HEK293 (cell line): ENCODE measurements around the gene RAD52.

ENCODE experiments used
- BCL11A ChIP-seq: fragments of 450-650 bp; formaldehyde crosslinking; IDR thresholded peaks from 2 replicates; pipeline ENCODE4 v1.5.1; 2016; ENCODE audit warnings: low read depth, missing biosample characterization, missing genetic modification characterization
- KLF16 ChIP-seq: fragments of 450-650 bp; formaldehyde crosslinking; IDR thresholded peaks from 2 replicates; pipeline ENCODE4 v1.5.1; 2017; ENCODE audit warnings: missing biosample characterization, missing genetic modification characterization
- KLF7 ChIP-seq: fragments of 450-650 bp; formaldehyde crosslinking; IDR thresholded peaks from 2 replicates; pipeline ENCODE4 v1.5.1; 2016; ENCODE audit warnings: missing biosample characterization, missing genetic modification characterization, borderline replicate concordance
- MEIS1 ChIP-seq: sonication (generic); formaldehyde crosslinking; IDR thresholded peaks from 2 replicates; pipeline ENCODE4 v1.8.1; 2022; ENCODE audit warnings: missing genetic modification reagents, mild to moderate bottlenecking, borderline replicate concordance
- OSR2 ChIP-seq: fragments of 450-650 bp; formaldehyde crosslinking; IDR thresholded peaks from 2 replicates; pipeline ENCODE4 v1.5.1; 2016; ENCODE audit warnings: missing biosample characterization, missing genetic modification characterization
- PRDM1 ChIP-seq: fragments of 450-650 bp; formaldehyde crosslinking; IDR thresholded peaks from 2 replicates; pipeline ENCODE4; 2016; ENCODE audit warnings: missing biosample characterization, missing genetic modification characterization
- REPIN1 ChIP-seq: fragments of 450-650 bp; formaldehyde crosslinking; IDR thresholded peaks from 2 replicates; pipeline ENCODE4 v1.5.1; 2017; ENCODE audit warnings: missing biosample characterization, missing genetic modification characterization, low read depth
- SALL2 ChIP-seq: fragments of 450-650 bp; formaldehyde crosslinking; IDR thresholded peaks from 2 replicates; pipeline ENCODE4 v1.5.0; 2017; ENCODE audit warnings: missing biosample characterization, mild to moderate bottlenecking, missing genetic modification characterization, borderline replicate concordance
- YY2 ChIP-seq: fragments of 450-650 bp; formaldehyde crosslinking; IDR thresholded peaks from 2 replicates; pipeline ENCODE4 v1.5.1; 2016; ENCODE audit warnings: missing biosample characterization, missing genetic modification characterization
- ZNF138 ChIP-seq: fragments of 450-650 bp; formaldehyde crosslinking; IDR thresholded peaks from 2 replicates; pipeline ENCODE4 v1.5.1; 2016; ENCODE audit warnings: missing biosample characterization, missing genetic modification characterization, borderline replicate concordance
- ZNF16 ChIP-seq: fragments of 450-650 bp; formaldehyde crosslinking; IDR thresholded peaks from 2 replicates; pipeline ENCODE4 v1.5.1; 2016; ENCODE audit warnings: low read depth, missing biosample characterization, missing genetic modification characterization
- ZNF239 ChIP-seq: fragments of 450-650 bp; formaldehyde crosslinking; IDR thresholded peaks from 2 replicates; pipeline ENCODE4 v1.5.1; 2016; ENCODE audit warnings: missing biosample characterization, missing genetic modification characterization
- ZNF26 ChIP-seq: fragments of 450-650 bp; formaldehyde crosslinking; IDR thresholded peaks from 2 replicates; pipeline ENCODE4 v1.5.1; 2016; ENCODE audit warnings: missing biosample characterization, missing genetic modification characterization
- ZNF280D ChIP-seq: fragments of 450-650 bp; formaldehyde crosslinking; IDR thresholded peaks from 2 replicates; pipeline ENCODE4 v1.5.1; 2016; ENCODE audit warnings: missing biosample characterization, missing genetic modification characterization
- ZNF341 ChIP-seq: fragments of 450-650 bp; formaldehyde crosslinking; IDR thresholded peaks from 2 replicates; pipeline ENCODE4; 2016; ENCODE audit warnings: low read depth, missing biosample characterization, missing genetic modification characterization
- ZNF394 ChIP-seq: fragments of 450-650 bp; formaldehyde crosslinking; IDR thresholded peaks from 2 replicates; pipeline ENCODE4 v1.5.1; 2016; ENCODE audit warnings: missing biosample characterization, missing genetic modification characterization, mild to moderate bottlenecking, moderate library complexity, borderline replicate concordance
- ZNF398 ChIP-seq: fragments of 450-650 bp; formaldehyde crosslinking; IDR thresholded peaks from 2 replicates; pipeline ENCODE4 v1.5.1; 2017; ENCODE audit warnings: missing biosample characterization, missing genetic modification characterization
- ZNF510 ChIP-seq: fragments of 450-650 bp; formaldehyde crosslinking; IDR thresholded peaks from 2 replicates; pipeline ENCODE4 v1.5.1; 2018; ENCODE audit warnings: mild to moderate bottlenecking, missing genetic modification characterization, missing biosample characterization; ENCODE audit not compliant: insufficient replicate concordance
- ZNF585B ChIP-seq: fragments of 450-650 bp; formaldehyde crosslinking; IDR thresholded peaks from 2 replicates; pipeline ENCODE4 v1.5.1; 2016; ENCODE audit warnings: missing biosample characterization, missing genetic modification characterization
- ZNF639 ChIP-seq: fragments of 450-650 bp; formaldehyde crosslinking; IDR thresholded peaks from 2 replicates; pipeline ENCODE4 v1.5.1; 2016; ENCODE audit warnings: missing biosample characterization, missing genetic modification characterization
- ZNF660 ChIP-seq: fragments of 450-650 bp; IDR thresholded peaks from 2 replicates; pipeline ENCODE4 v1.5.1; 2018; ENCODE audit warnings: missing biosample characterization, mild to moderate bottlenecking, missing genetic modification characterization
- ZNF692 ChIP-seq: fragments of 450-650 bp; formaldehyde crosslinking; IDR thresholded peaks from 2 replicates; pipeline ENCODE4 v1.5.1; 2016; ENCODE audit warnings: missing biosample characterization, missing genetic modification characterization
- ZNF768 ChIP-seq: fragments of 450-650 bp; formaldehyde crosslinking; IDR thresholded peaks from 2 replicates; pipeline ENCODE4 v1.5.1; 2018; ENCODE audit warnings: missing biosample characterization, mild to moderate bottlenecking, missing genetic modification characterization
- ZNF777 ChIP-seq: fragments of 450-650 bp; formaldehyde crosslinking; IDR thresholded peaks from 2 replicates; pipeline ENCODE4 v1.5.1; 2017; ENCODE audit warnings: missing biosample characterization, missing genetic modification characterization, borderline replicate concordance
- ZNF791 ChIP-seq: fragments of 450-650 bp; formaldehyde crosslinking; IDR thresholded peaks from 2 replicates; pipeline ENCODE4 v1.5.1; 2016; ENCODE audit warnings: missing biosample characterization, missing genetic modification characterization
- ZNF792 ChIP-seq: fragments of 450-650 bp; formaldehyde crosslinking; IDR thresholded peaks from 2 replicates; pipeline ENCODE4 v1.5.1; 2016; ENCODE audit warnings: missing biosample characterization, missing genetic modification characterization
- ZSCAN23 ChIP-seq: fragments of 450-650 bp; formaldehyde crosslinking; IDR thresholded peaks from 2 replicates; pipeline ENCODE4 v1.5.1; 2016; ENCODE audit warnings: missing biosample characterization, missing genetic modification characterization
- ZSCAN5A ChIP-seq: fragments of 450-650 bp; formaldehyde crosslinking; IDR thresholded peaks from 2 replicates; pipeline ENCODE4 v1.5.1; 2016; ENCODE audit warnings: missing biosample characterization, missing genetic modification characterization

The RAD52 gene

GRCh38 chr12:990661-991349 is 41.3 kb upstream of the RAD52 start, which contains the start of gene ERC1 (continued):
- TF ChIP-seq ZNF692 (tag by site-specific recombination) (peak; percentile 91), ZNF239 (peak; percentile 87), ZNF768 (peak; percentile 30; the same call in 1 of the 2 replicates), MEIS1 (CRISPR knock-in tag) (no peak), ZNF394 (tag by site-specific recombination) (peak; percentile 80), ZSCAN23 (peak; percentile 85; the same call in 1 of the 2 replicates), ZNF280D (peak; percentile 89), ZNF398 (peak; percentile 93), ZNF792 (tag by site-specific recombination) (peak; percentile 45; the same call in 1 of the 2 replicates), ZNF341 (tag by site-specific recombination) (peak; percentile 56; the same call in 1 of the 2 replicates), ZSCAN5A (tag by site-specific recombination) (peak; percentile 77; the same call in 1 of the 2 replicates), KLF16 (tag by site-specific recombination) (peak; percentile 98), ZNF16 (tag by site-specific recombination) (peak; percentile 44; the same call in 1 of the 2 replicates), ZNF585B (tag by site-specific recombination) (peak; percentile 27; the same call in 1 of the 2 replicates), YY2 (peak; percentile 52; the same call in 1 of the 2 replicates), ZNF138 (no peak), KLF7 (tag by site-specific recombination) (peak; percentile 79; the same call in 1 of the 2 replicates), ZNF26 (tag by site-specific recombination) (no peak), ZNF639 (peak; percentile 88), ZNF791 (no peak), PRDM1 (tag by site-specific recombination) (0 out of 2 replicates have a peak, but pooled peaks have one; percentile 34), ZNF660 (tag by site-specific recombination) (peak; percentile 74), ZNF777 (tag by site-specific recombination) (peak; percentile 31; the same call in 1 of the 2 replicates), SALL2 (tag by site-specific recombination) (no peak), REPIN1 (peak; percentile 94), BCL11A (tag by site-specific recombination) (peak; percentile 82; the same call in 1 of the 2 replicates), OSR2 (tag by site-specific recombination) (peak; percentile 35; the same call in 1 of the 2 replicates), ZNF510 (tag by site-specific recombination) (no peak)
